Endodermal cell (in vitro differentiated cells): ENCODE measurements around the gene TSPAN4. TPM values are rescaled to one million over a fixed set of nuclear protein-coding genes. Genes with fewer than 3 reads are reported as not detected.

Source experiments
- DNase-seq: peaks from one replicate; pipeline ENCODE4 v3.0.0-alpha.2; 2017
- H3K27ac ChIP-seq: 2 replicates; pipeline ENCODE4 v1.5.1; 2013; ENCODE audit warnings: mild to moderate bottlenecking, low read depth, low read length, moderate library complexity
- H3K27me3 ChIP-seq: 2 replicates; pipeline ENCODE4 v1.6.1; 2013; ENCODE audit warnings: mild to moderate bottlenecking, low read length, moderate library complexity; ENCODE audit not compliant: insufficient read depth, control insufficient read depth, poor library complexity, severe bottlenecking
- H3K36me3 ChIP-seq: 2 replicates; pipeline ENCODE4 v1.7.0; 2013; ENCODE audit warnings: mild to moderate bottlenecking, low read length, moderate library complexity; ENCODE audit not compliant: control insufficient read depth, insufficient read depth
- H3K4me1 ChIP-seq: one replicate; pipeline ENCODE4 v1.7.0; 2013; ENCODE audit warnings: low read length; ENCODE audit not compliant: control insufficient read depth, insufficient read depth
- H3K4me3 ChIP-seq: 2 replicates; pipeline ENCODE4 v1.5.1; 2013; ENCODE audit warnings: mild to moderate bottlenecking, low read length, moderate library complexity
- H3K9ac ChIP-seq: 2 replicates; pipeline ENCODE4 v1.6.1; 2013; ENCODE audit warnings: mild to moderate bottlenecking, low read length, moderate library complexity; ENCODE audit not compliant: poor library complexity, severe bottlenecking; ENCODE audit errors: extremely low read depth
- H3K9me3 ChIP-seq: 2 replicates; pipeline ENCODE4 v1.6.1; 2013; ENCODE audit warnings: mild to moderate bottlenecking, low read length, moderate library complexity; ENCODE audit not compliant: control insufficient read depth
- H3K27ac Mint-ChIP-seq: 2 replicates; pipeline ENCODE4 v1.8.0; 2020; ENCODE audit warnings: mixed read lengths
- H3K27me3 Mint-ChIP-seq: 2 replicates; pipeline ENCODE4 v1.8.0; 2021; ENCODE audit warnings: mild to moderate bottlenecking, mixed read lengths; ENCODE audit not compliant: insufficient read depth
- H3K36me3 Mint-ChIP-seq: 2 replicates; pipeline ENCODE4 v1.8.0; 2020; ENCODE audit warnings: low read depth, mixed read lengths
- H3K4me1 Mint-ChIP-seq: 2 replicates; pipeline ENCODE4 v1.8.0; 2020; ENCODE audit warnings: mixed read lengths
- H3K4me3 Mint-ChIP-seq: 2 replicates; pipeline ENCODE4 v1.8.0; 2020; ENCODE audit warnings: mild to moderate bottlenecking, moderate library complexity, mixed read lengths
- H3K9me3 Mint-ChIP-seq: 2 replicates; pipeline ENCODE4 v1.8.0; 2020; ENCODE audit warnings: mild to moderate bottlenecking, mixed read lengths
- WGBS, 2 experiments: methylation state at CpG; one replicate each; pipeline versions ENCODE4 v1.1.5 to v1.1.7; 2013; ENCODE audit warnings: missing lambda C conversion rate in 2 of 2, mixed read lengths in 1 of 2; ENCODE audit not compliant: insufficient coverage in 1 of 2, insufficient read length in 1 of 2; 5-methylcytosine and 5-hydroxymethylcytosine counted together
- total RNA-seq, 2 donors: library from RNA; stranded (reverse); fragmentation: NEBNext Ultra II Directional in 1 of 2; extraction: Animal tissue kit (Norgen Biotek cat#: 25700) in 1 of 2; gene quantifications; 2 replicates in 1 of 2; 3 replicates in 1 of 2; pipeline ENCODE4 v1.2.1, GENCODE V29; 2021
- TF ChIP-seq, protein P1 (sequence below): fragments of 200-600 bp; sonication (generic); conservative IDR thresholded peaks from 2 replicates; pipeline ENCODE4 v1.5.0; 2021; ENCODE audit warnings: antibody characterized with exemption, mild to moderate bottlenecking

TSPAN4 gene
- total RNA-seq, 2 donors from 2014 or later = 56.8 to 71.1 TPM

GRCh38 chr11:888310-889212, 45.9 kb downstream of the TSPAN4 start:
- H3K4me1 Mint-ChIP-seq = peaks cover 2% of the 10 kb centered on the region
- Histone ChIP-seq H3K9me3 (no peaks in the 10 kb centered on the region), H3K27me3 (no peaks in the 10 kb centered on the region), H3K4me3 (no peak overlapping the region), H3K9ac (no peak overlapping the region), H3K36me3 (peaks cover 6% of the 10 kb centered on the region), H3K4me1 (no peaks in the 10 kb centered on the region), H3K27ac (peak overlapping the region; percentile 72)
- 94 to 96% methylated on average over 31 to 45 of the region's 45 CpGs for WGBS, 2 experiments
- no peak for DNase-seq
- H3K36me3 Mint-ChIP-seq = peaks cover 22% of the 10 kb centered on the region
- H3K27ac Mint-ChIP-seq = no peak overlapping the region
- no peak overlapping the region for H3K4me3 Mint-ChIP-seq
- TF ChIP-seq, protein P1, sequence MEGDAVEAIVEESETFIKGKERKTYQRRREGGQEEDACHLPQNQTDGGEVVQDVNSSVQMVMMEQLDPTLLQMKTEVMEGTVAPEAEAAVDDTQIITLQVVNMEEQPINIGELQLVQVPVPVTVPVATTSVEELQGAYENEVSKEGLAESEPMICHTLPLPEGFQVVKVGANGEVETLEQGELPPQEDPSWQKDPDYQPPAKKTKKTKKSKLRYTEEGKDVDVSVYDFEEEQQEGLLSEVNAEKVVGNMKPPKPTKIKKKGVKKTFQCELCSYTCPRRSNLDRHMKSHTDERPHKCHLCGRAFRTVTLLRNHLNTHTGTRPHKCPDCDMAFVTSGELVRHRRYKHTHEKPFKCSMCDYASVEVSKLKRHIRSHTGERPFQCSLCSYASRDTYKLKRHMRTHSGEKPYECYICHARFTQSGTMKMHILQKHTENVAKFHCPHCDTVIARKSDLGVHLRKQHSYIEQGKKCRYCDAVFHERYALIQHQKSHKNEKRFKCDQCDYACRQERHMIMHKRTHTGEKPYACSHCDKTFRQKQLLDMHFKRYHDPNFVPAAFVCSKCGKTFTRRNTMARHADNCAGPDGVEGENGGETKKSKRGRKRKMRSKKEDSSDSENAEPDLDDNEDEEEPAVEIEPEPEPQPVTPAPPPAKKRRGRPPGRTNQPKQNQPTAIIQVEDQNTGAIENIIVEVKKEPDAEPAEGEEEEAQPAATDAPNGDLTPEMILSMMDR = no peak
- no peaks in the 10 kb centered on the region for H3K27me3 Mint-ChIP-seq
- no peaks in the 10 kb centered on the region for H3K9me3 Mint-ChIP-seq

GRCh38 chr11:889257-889656, 46.6 kb downstream of the TSPAN4 start:
- no peak overlapping the region for H3K4me3 ChIP-seq
- no peak overlapping the region for H3K9ac ChIP-seq
- Mint-ChIP-seq H3K27ac (no peak overlapping the region), H3K36me3 (peaks cover 22% of the 10 kb centered on the region), H3K27me3 (no peaks in the 10 kb centered on the region), H3K4me1 (peaks cover 2% of the 10 kb centered on the region), H3K4me3 (no peak overlapping the region), H3K9me3 (no peaks in the 10 kb centered on the region)
- 90 to 93% methylated on average over 9 to 13 of the region's 13 CpGs for WGBS, 2 experiments
- H3K27me3 ChIP-seq = no peaks in the 10 kb centered on the region
- peak overlapping the region; percentile 72 for H3K27ac ChIP-seq
- no peak for DNase-seq
- H3K36me3 ChIP-seq = peaks cover 6% of the 10 kb centered on the region
- no peaks in the 10 kb centered on the region for H3K9me3 ChIP-seq
- TF ChIP-seq, protein P1 = no peak
- H3K4me1 ChIP-seq = no peaks in the 10 kb centered on the region

DNA sequence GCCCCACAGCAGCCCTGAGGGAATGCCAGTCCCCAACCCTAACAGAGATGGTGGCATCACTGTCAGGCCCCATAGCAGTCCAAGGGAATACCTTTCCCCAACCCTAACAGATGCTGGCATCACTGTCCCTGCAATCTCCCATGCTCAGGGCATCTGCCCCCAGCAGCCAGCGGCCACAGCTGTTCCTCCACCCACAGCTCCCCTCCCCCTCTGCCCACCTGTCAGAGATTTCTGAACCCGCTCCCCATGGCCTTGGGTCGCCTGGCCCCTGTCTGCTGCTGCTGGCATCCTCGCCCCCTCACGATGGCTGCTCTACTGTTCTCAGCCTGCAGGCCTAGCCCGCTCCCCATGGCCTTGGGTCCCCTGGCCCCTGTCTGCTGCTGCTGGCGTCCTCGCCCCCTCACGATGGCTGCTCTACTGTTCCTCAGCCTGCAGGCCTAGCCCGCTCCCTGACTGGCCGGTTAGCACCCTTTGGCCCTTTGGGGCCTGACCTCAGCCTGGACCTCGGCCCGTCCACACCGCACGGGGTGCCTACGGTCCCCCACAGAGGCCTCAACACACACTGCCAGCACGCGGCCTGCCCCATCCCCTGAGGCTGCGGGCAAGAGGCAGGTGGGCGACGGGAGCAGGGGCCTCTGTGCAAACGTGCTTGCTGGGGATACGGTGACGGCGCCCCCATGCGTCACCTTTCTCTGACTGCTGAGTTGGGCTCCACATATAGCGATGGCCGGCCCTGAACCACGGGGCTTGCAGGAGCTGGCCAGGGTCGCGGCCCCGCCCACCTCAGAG, 47.2 kb downstream of the TSPAN4 start:
- peaks cover 9% of the 10 kb centered on the region for H3K36me3 ChIP-seq
- TF ChIP-seq, protein P1 = peak; percentile 30
- no peaks in the 10 kb centered on the region for H3K9me3 Mint-ChIP-seq
- WGBS, 2 experiments = 89 to 90% methylated on average over 28 to 32 of the region's 32 CpGs
- no peak overlapping the region for H3K27ac Mint-ChIP-seq
- H3K9me3 ChIP-seq = no peaks in the 10 kb centered on the region
- H3K4me3 ChIP-seq = no peak overlapping the region
- no peak overlapping the region for H3K4me3 Mint-ChIP-seq
- DNase-seq = peak; percentile 77
- H3K27me3 Mint-ChIP-seq = no peaks in the 10 kb centered on the region
- peaks cover 2% of the 10 kb centered on the region for H3K4me1 Mint-ChIP-seq
- peak overlapping the region; percentile 38 for H3K27ac ChIP-seq
- H3K36me3 Mint-ChIP-seq = peaks cover 22% of the 10 kb centered on the region
- H3K9ac ChIP-seq = no peak overlapping the region
- no peaks in the 10 kb centered on the region for H3K4me1 ChIP-seq
- no peaks in the 10 kb centered on the region for H3K27me3 ChIP-seq
